ENCODE measurements around the gene HSF4. TPM values are rescaled to one million over a fixed set of nuclear protein-coding genes. Genes with fewer than 3 reads are reported as not detected.

The HSF4 gene
- total RNA-seq, 4 donors from 2014 or later = 9.0 to 111 (median 29.7) TPM

DNA sequence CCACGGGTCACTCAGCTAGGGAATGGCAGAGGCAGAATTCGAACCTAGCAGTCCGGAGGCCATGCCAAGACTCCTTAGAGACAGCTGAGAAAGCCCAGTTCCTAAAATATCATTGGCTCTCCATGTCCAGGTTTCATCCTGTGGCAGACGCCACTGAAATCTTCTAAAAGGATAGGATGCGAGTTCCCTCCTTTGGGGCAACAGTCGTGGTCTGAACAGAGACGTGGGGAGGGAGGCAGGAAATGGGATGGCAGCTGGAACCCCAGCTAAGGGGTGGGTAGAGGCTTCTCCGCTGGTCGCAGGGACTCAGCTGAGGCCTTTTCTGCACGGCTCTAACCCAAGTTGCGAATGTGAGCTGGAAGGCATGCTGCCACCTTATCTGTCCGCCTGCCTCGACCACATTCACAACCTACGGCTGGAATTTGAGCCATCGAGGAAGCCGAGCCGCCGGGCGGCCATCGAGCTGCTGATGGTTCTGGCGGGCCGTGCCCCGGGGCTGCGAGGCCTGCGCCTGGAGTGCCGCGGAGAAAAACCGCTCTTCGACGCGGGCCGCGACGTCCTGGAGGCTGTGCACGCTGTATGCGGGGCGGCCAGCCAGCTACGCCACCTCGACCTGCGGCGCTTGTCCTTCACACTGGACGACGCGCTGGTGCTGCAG is 1.9 kb upstream of the HSF4 start:
- Histone ChIP-seq H3K27me3 (no peaks in the 10 kb centered on the region), H3K27ac (peak overlapping the region; percentile 93 to 100 (median 95)), H3K9me3 (no peaks in the 10 kb centered on the region), H3K4me3 (peak overlapping the region; percentile 52 to 73 (median 65)), H3K36me3 (no peaks in the 10 kb centered on the region), H3K4me1 (peaks cover 49 to 51% of the 10 kb centered on the region in 2 donors)
- peak in 1 of 2 donors; percentile 5 for ATAC-seq
- TF ChIP-seq, protein P1, sequence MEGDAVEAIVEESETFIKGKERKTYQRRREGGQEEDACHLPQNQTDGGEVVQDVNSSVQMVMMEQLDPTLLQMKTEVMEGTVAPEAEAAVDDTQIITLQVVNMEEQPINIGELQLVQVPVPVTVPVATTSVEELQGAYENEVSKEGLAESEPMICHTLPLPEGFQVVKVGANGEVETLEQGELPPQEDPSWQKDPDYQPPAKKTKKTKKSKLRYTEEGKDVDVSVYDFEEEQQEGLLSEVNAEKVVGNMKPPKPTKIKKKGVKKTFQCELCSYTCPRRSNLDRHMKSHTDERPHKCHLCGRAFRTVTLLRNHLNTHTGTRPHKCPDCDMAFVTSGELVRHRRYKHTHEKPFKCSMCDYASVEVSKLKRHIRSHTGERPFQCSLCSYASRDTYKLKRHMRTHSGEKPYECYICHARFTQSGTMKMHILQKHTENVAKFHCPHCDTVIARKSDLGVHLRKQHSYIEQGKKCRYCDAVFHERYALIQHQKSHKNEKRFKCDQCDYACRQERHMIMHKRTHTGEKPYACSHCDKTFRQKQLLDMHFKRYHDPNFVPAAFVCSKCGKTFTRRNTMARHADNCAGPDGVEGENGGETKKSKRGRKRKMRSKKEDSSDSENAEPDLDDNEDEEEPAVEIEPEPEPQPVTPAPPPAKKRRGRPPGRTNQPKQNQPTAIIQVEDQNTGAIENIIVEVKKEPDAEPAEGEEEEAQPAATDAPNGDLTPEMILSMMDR (IDR thresholded peaks at IDR 0.05 in 4 of 5, conservative IDR thresholded peaks at IDR 0.05 in 1 of 5) = no peak
- no peak for TF ChIP-seq POLR2A (IDR thresholded peaks at IDR 0.05)
- DNase-seq = no peak
- in situ Hi-C loops (cut with MboI; ENCODE audit: low sequenced_read_pairs in 4 of 4) (no loop called here), intact Hi-C loops (cut with DNase I; ENCODE audit: low total_unique reads) (loop anchor here (2.0 to 5.0 kb wide), 2 partner anchors 85 to 212 kb away; partner anchors contain the start of genes FHOD1 and SLC9A5)

DNA sequence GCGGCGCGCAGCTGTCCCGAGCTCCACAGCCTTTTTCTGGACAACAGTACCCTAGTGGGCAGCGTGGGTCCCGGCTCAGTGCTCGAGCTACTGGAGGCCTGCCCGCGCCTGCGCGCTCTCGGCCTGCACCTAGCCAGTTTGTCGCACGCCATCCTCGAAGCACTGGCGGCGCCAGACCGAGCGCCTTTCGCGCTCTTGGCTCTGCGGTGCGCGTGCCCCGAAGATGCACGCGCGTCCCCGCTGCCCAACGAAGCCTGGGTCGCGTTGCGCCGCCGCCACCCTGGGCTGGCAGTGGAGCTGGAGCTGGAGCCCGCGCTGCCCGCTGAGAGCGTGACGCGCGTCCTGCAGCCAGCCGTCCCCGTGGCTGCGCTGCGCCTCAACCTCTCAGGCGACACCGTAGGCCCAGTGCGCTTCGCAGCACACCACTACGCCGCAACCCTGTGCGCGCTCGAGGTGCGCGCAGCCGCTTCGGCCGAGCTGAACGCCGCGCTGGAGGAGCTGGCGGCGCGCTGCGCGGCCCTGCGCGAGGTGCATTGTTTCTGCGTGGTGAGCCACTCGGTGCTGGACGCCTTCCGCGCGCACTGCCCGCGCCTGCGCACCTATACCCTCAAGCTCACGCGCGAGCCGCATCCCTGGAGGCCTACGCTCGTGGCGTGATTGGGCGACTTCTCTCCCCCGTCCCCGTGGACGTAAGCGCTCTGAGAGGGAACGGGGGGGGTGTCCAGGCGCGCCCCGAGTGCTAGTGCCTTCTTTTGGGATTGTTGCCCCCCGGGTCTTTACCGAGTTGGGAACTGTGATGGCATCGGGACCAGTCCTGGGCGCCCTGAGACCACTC is 1.2 kb upstream of the HSF4 start:
- ATAC-seq (peak; percentile 4 to 14), DNase-seq (peak in 1 of 2 donors; percentile 78)
- Histone ChIP-seq H3K9me3 (no peaks in the 10 kb centered on the region), H3K4me1 (peaks cover 49 to 51% of the 10 kb centered on the region in 2 donors), H3K27ac (peak overlapping the region; percentile 93 to 100 (median 95)), H3K36me3 (no peaks in the 10 kb centered on the region), H3K4me3 (peak overlapping the region; percentile 52 to 73 (median 65)), H3K27me3 (no peaks in the 10 kb centered on the region)
- in situ Hi-C loops (cut with MboI; ENCODE audit: low sequenced_read_pairs in 4 of 4) = no loop called here
- intact Hi-C loops (cut with DNase I; ENCODE audit: low total_unique reads) = loop anchor here (2.0 to 5.0 kb wide), 2 partner anchors 84 to 213 kb away; partner anchors contain the start of genes FHOD1 and SLC9A5
- TF ChIP-seq POLR2A (IDR thresholded peaks at IDR 0.05) = peak; percentile 55 to 63
- TF ChIP-seq, protein P1 (IDR thresholded peaks at IDR 0.05 in 4 of 5, conservative IDR thresholded peaks at IDR 0.05 in 1 of 5) = peak in 1 of 5 experiments; percentile 19

DNA sequence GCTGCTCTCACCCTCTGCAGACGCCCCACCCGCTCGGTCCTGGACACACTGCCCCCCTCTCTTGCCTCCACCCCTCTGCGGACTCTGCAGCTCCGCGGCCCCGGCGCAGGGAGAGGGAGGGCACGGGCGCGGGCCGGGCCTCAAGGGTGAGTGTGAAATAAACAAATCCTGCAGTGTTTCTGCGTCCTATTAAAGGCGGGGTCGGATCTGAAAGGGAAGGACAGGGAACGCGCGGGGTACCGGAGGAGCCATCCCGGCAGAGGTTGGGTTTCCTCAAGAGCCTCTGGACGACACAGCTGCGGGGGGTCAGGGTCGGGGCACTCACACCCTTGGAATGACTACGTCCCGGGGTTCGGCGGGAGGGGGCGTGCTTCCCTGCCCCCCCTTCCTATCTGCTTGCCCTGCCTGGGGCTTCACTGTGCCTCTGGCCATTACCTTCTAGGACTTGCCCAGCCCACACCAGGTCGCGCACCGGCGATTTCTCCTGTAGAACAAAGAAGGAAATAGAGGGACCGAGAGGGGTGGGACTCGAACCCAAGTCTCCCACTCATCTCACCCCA is 466 bp upstream of the HSF4 start:
- H3K4me1 ChIP-seq = peaks cover 48 to 52% of the 10 kb centered on the region in 2 donors
- DNase-seq = no peak
- TF ChIP-seq POLR2A (IDR thresholded peaks at IDR 0.05) = no peak
- TF ChIP-seq, protein P1 (IDR thresholded peaks at IDR 0.05 in 4 of 5, conservative IDR thresholded peaks at IDR 0.05 in 1 of 5) = no peak

DNA sequence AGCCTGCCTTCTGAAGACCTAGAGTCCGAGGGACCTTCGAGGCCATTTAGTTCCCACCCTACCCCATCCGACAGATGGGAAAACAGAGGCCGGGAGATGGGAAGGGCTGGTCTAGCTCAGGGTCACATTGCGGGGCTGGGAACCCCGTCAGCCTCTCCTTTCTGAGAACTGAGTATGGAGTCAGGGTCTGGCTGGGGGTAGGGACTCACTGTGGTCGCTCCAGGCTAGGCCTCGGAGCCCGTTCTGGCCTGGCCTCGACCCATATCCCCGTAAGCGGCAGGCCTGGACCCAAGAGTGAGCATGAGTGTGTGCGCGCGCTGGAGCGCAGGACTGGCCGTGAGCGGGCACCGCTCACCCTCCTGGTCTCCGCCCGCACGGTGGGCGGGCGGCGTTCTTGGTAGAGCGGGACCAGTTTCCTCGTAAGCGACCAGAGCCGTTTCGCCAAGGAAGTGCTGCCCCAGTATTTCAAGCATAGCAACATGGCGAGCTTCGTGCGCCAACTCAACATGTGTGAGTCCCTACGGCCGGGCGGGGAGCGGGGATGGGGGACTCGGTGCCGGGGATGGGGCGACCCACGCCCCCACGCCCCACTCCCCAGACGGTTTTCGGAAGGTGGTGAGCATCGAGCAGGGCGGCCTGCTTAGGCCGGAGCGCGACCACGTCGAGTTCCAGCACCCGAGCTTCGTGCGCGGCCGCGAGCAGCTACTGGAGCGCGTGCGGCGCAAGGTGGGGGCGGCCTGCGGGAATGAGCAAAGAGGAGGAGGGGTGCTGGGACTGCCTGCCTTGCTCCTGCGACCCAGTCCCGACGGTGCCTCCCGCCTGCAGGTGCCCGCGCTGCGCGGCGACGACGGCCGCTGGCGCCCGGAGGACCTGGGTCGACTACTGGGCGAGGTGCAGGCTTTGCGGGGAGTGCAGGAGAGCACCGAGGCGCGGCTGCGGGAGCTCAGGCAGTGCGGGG is 855 bp downstream of the HSF4 start:
- Histone ChIP-seq H3K9me3 (no peaks in the 10 kb centered on the region), H3K36me3 (no peaks in the 10 kb centered on the region), H3K4me1 (peaks cover 55 to 58% of the 10 kb centered on the region in 2 donors), H3K4me3 (peak overlapping the region; percentile 65 to 78 (median 69)), H3K27me3 (no peaks in the 10 kb centered on the region), H3K27ac (peak overlapping the region; percentile 93 to 100 (median 95))
- ATAC-seq (no peak), DNase-seq (no peak)
- TF ChIP-seq POLR2A (IDR thresholded peaks at IDR 0.05) = no peak
- TF ChIP-seq, protein P1 (IDR thresholded peaks at IDR 0.05 in 4 of 5, conservative IDR thresholded peaks at IDR 0.05 in 1 of 5) = no peak
- intact Hi-C loops (cut with DNase I; ENCODE audit: low total_unique reads) (no loop called here), in situ Hi-C loops (cut with MboI; ENCODE audit: low sequenced_read_pairs in 4 of 4) (no loop called here)

More for the DNA sequence above, 466 bp upstream of the HSF4 start:
- in situ Hi-C loops (cut with MboI; ENCODE audit: low sequenced_read_pairs in 4 of 4) (no loop called here), intact Hi-C loops (cut with DNase I; ENCODE audit: low total_unique reads) (loop anchor here (2.0 to 5.0 kb wide), 2 partner anchors 83 to 213 kb away; partner anchors contain the start of genes FHOD1 and SLC9A5)
- Histone ChIP-seq H3K9me3 (no peaks in the 10 kb centered on the region), H3K27ac (peak overlapping the region; percentile 93 to 100 (median 95)), H3K36me3 (no peaks in the 10 kb centered on the region), H3K4me3 (peak overlapping the region; percentile 52 to 73 (median 65)), H3K27me3 (no peaks in the 10 kb centered on the region)
- ATAC-seq = peak; percentile 3 to 6

All from gastrocnemius medialis (tissue), 4 donors.